ENCODE measurements around the gene STK32C. TPM values are rescaled to one million over a fixed set of nuclear protein-coding genes. Genes with fewer than 3 reads are reported as not detected.

STK32C gene
- total RNA-seq, 1 experiment from 2014 or later: 13.5 TPM

DNA sequence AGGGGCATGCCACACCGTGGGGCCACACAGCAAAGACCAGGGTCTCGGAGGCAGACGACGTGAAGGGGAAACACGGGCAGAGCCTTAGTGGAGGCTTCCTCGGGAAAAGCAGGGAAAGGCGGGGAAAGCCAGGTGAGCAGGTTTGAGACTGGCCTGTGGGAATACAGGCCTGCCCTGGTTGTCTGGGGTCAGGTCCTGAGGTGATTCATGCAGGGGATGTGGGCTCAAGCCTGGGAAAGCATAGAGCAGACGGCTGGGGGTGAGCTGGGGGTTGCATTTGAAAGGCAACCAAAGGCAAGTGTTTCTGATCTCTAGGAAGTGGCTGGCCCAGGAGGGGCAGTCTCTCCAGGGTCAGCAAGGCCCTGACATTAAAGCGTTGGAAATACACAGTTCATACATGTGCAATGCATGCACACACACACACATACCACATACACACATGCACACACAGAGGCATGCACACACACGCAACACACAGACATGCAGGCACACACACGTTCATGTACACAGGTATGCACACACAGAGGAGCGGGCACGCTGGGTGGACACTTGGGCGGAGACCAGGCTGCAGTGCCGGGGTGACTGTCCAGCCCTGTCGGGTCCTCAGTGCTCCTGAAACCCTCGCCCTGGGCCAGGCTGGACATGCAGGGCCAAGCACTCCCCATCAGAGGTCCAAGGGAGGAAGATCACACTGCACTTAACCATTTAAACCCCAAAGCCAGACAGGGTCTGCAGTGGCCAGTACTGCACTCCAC is 69.2 kb downstream of the STK32C start:
- Mint-ChIP-seq H3K27ac (ENCODE audit: unreplicated experiment) (no peak overlapping the region), H3K36me3 (ENCODE audit: insufficient read depth, unreplicated experiment) (peaks cover 4% of the 10 kb centered on the region), H3K4me3 (ENCODE audit: low read depth, unreplicated experiment) (no peak overlapping the region), H3K4me1 (ENCODE audit: low read depth, unreplicated experiment) (no peaks in the 10 kb centered on the region), H3K27me3 (ENCODE audit: unreplicated experiment) (no peaks in the 10 kb centered on the region), H3K9me3 (ENCODE audit: low read depth, unreplicated experiment) (no peaks in the 10 kb centered on the region)
- intact Hi-C loops (cut with micrococcal nuclease; ENCODE audit: unreplicated experiment): no loop called here
- CTCF ChIA-PET: no interaction called here
- BruUV-seq (replicated peaks): no TSS peak
- TF ChIP-seq CTCF (IDR thresholded peaks at IDR 0.05; ENCODE audit: unreplicated experiment): no peak
- no peak for DNase-seq

DNA sequence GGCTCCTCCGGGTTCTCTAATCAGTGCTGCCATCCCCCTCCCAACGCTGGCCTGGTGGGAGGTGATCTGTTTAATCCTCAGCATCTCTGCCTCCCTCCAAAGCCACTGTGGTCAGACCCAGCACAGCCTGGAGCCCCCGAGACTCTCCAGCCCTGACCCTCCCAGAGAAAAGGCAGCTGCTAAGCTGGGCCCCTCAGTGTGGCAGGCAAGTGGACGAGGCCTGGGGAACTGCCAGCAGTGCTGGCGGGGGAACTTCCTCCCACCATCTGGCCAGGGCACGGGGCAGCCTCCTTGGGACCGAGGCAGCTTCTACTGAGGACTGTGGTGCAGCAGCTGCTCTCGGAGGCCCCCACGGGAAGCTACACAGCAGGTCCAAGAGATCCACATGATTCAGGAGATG is 69.9 kb downstream of the STK32C start:
- H3K36me3 Mint-ChIP-seq (ENCODE audit: insufficient read depth, unreplicated experiment): peaks cover 4% of the 10 kb centered on the region
- H3K27me3 Mint-ChIP-seq (ENCODE audit: unreplicated experiment): no peaks in the 10 kb centered on the region
- no peak for DNase-seq
- TF ChIP-seq CTCF (IDR thresholded peaks at IDR 0.05; ENCODE audit: unreplicated experiment): no peak
- no peaks in the 10 kb centered on the region for H3K4me1 Mint-ChIP-seq (ENCODE audit: low read depth, unreplicated experiment)
- intact Hi-C loops (cut with micrococcal nuclease; ENCODE audit: unreplicated experiment): no loop called here
- no peak overlapping the region for H3K4me3 Mint-ChIP-seq (ENCODE audit: low read depth, unreplicated experiment)
- no peak overlapping the region for H3K27ac Mint-ChIP-seq (ENCODE audit: unreplicated experiment)
- CTCF ChIA-PET: no interaction called here
- BruUV-seq (replicated peaks): no TSS peak
- no peaks in the 10 kb centered on the region for H3K9me3 Mint-ChIP-seq (ENCODE audit: low read depth, unreplicated experiment)

DNA sequence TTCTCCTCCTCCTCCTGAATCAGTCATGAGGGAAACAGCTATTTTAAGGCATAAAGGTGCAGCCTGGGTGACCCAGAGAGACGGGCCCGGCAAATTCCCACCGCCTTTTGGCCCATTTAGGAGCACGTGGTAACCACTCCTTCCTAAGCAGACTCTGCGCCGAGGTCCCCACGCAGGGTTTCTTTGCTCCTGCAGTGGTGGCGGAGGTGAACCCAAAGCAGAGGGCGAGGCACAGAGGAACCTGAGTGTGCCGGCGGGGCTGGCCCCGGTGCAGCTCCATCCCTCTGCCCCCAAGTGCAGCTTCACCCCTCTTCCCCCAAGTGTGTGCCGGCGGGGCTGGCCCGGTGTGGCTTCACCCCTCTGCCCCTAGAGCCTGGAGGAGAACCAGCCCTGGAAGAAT is 70.4 kb downstream of the STK32C start:
- no peaks in the 10 kb centered on the region for H3K9me3 Mint-ChIP-seq (ENCODE audit: low read depth, unreplicated experiment)

DNA sequence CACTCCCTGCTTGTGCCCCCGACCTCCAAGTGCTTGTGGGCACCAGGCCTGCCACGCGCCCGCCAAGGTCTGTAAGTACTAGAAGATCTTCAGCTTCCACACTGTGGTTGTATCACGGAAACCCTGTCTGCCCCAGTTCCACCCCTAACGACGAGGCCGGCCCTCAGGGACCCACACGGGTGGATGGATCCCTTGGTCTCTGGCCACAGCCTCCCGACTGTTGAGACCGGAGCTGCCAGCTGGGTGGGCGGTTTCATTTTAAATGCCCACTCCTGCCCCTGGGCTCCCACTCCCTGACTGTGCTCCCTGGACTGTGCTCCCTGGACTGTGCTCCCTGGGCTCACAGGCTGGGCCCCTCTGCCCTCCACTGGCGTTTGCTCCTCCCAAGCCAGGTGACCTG is 70.9 kb downstream of the STK32C start:
- no peak for DNase-seq
- intact Hi-C loops (cut with micrococcal nuclease; ENCODE audit: unreplicated experiment): no loop called here
- BruUV-seq (replicated peaks): no TSS peak
- H3K36me3 Mint-ChIP-seq (ENCODE audit: insufficient read depth, unreplicated experiment): peaks cover 4% of the 10 kb centered on the region
- H3K27ac Mint-ChIP-seq (ENCODE audit: unreplicated experiment): no peak overlapping the region
- H3K9me3 Mint-ChIP-seq (ENCODE audit: low read depth, unreplicated experiment): no peaks in the 10 kb centered on the region
- no peaks in the 10 kb centered on the region for H3K4me1 Mint-ChIP-seq (ENCODE audit: low read depth, unreplicated experiment)
- no peak for TF ChIP-seq CTCF (IDR thresholded peaks at IDR 0.05; ENCODE audit: unreplicated experiment)
- no peaks in the 10 kb centered on the region for H3K27me3 Mint-ChIP-seq (ENCODE audit: unreplicated experiment)
- CTCF ChIA-PET: no interaction called here
- H3K4me3 Mint-ChIP-seq (ENCODE audit: low read depth, unreplicated experiment): no peak overlapping the region

More for the DNA sequence above, 70.4 kb downstream of the STK32C start:
- no peaks in the 10 kb centered on the region for H3K4me1 Mint-ChIP-seq (ENCODE audit: low read depth, unreplicated experiment)
- H3K27me3 Mint-ChIP-seq (ENCODE audit: unreplicated experiment): no peaks in the 10 kb centered on the region
- DNase-seq: no peak
- no peak overlapping the region for H3K27ac Mint-ChIP-seq (ENCODE audit: unreplicated experiment)
- CTCF ChIA-PET: no interaction called here
- TF ChIP-seq CTCF (IDR thresholded peaks at IDR 0.05; ENCODE audit: unreplicated experiment): no peak
- intact Hi-C loops (cut with micrococcal nuclease; ENCODE audit: unreplicated experiment): no loop called here
- no TSS peak for BruUV-seq (replicated peaks)
- no peak overlapping the region for H3K4me3 Mint-ChIP-seq (ENCODE audit: low read depth, unreplicated experiment)
- H3K36me3 Mint-ChIP-seq (ENCODE audit: insufficient read depth, unreplicated experiment): peaks cover 4% of the 10 kb centered on the region
